ENCODE measurements around the gene ATMIN.

The ATMIN gene

GRCh38 chr16:81070979-81071378 is 35.3 kb downstream of the ATMIN start:
- DNase-seq, result no peak

- DNase-seq, result no peak
These were observed 36.2 kb downstream of the ATMIN start for GRCh38 chr16:81071805-81072204.

GRCh38 chr16:81073560-81074330 is 38.1 kb downstream of the ATMIN start:
- no peak for DNase-seq

GRCh38 chr16:81076566-81077075 is 41.0 kb downstream of the ATMIN start:
- peak; percentile 83 to 89 for DNase-seq

GRCh38 chr16:81077076-81077940 is 41.7 kb downstream of the ATMIN start, which contains the start of gene C16orf46:
Gene C16orf46, minus strand, starts transcription at chr16:81077238. Its CDS starts 13,283 bp downstream, at chr16:81063955.
- DNase-seq, result peak; percentile 83 to 89

GRCh38 chr16:81080233-81080632 is 44.6 kb downstream of the ATMIN start:
- no peak for DNase-seq

- no peak for DNase-seq
These were observed 45.4 kb downstream of the ATMIN start for GRCh38 chr16:81081014-81081413.

GRCh38 chr16:81088836-81089235 is 53.2 kb downstream of the ATMIN start:
- DNase-seq, result no peak

- DNase-seq, result no peak
These were observed 59.2 kb downstream of the ATMIN start for GRCh38 chr16:81094771-81095251.

- DNase-seq, result no peak
These were observed 60.0 kb downstream of the ATMIN start for GRCh38 chr16:81095653-81095952.

GRCh38 chr16:81095953-81096714 is 60.5 kb downstream of the ATMIN start, which contains the start of gene GCSH:
Gene GCSH, minus strand, starts transcription at chr16:81096395. Its CDS starts 117 bp downstream, at chr16:81096278.
- DNase-seq, result peak; percentile 94 to 97

GRCh38 chr16:81096715-81097208 is 61.1 kb downstream of the ATMIN start:
- DNase-seq, result no peak
